ENCODE measurements around the gene AP1S2.

- TF ChIP-seq JUN (IDR thresholded peaks at IDR 0.05; ENCODE audit: low read depth, low read length), result no peak
- TF ChIP-seq CHD7 (IDR thresholded peaks at IDR 0.05; ENCODE audit: insufficient replicate concordance, low read length), result no peak
- TF ChIP-seq CTCF (IDR thresholded peaks at IDR 0.05; ENCODE audit: control extremely low read depth in 1 of 3, insufficient read depth in 1 of 3, low read depth in 1 of 3, low read length in 3 of 3), result no peak
- TF ChIP-seq YY1 (IDR thresholded peaks at IDR 0.05; ENCODE audit: low read depth, low read length), result no peak
- no peak for TF ChIP-seq POLR2A (IDR thresholded peaks at IDR 0.05; ENCODE audit: control extremely low read depth in 1 of 2, low read depth in 2 of 2, low read length in 2 of 2)
- no peak for TF ChIP-seq SP1 (IDR thresholded peaks at IDR 0.05; ENCODE audit: low read depth, low read length)
- TF ChIP-seq HDAC6 (IDR thresholded peaks at IDR 0.05; ENCODE audit: low read depth, low read length), result no peak
- no peak for TF ChIP-seq TAF1 (IDR thresholded peaks at IDR 0.05; ENCODE audit: low read depth, low read length)
- TF ChIP-seq CHD1 (IDR thresholded peaks at IDR 0.05; ENCODE audit: low read depth, low read length), result no peak
- no peak for TF ChIP-seq ATF3 (IDR thresholded peaks at IDR 0.05; ENCODE audit: insufficient read depth, low read depth, low read length)
- TF ChIP-seq BACH1 (IDR thresholded peaks at IDR 0.05; ENCODE audit: low read length), result no peak
Measured at GRCh38 chrX:15883540-15883863, 28.9 kb upstream of the AP1S2 start.
